Amygdala (tissue), 56 donors: ENCODE results near the gene NOL4L.
A peak's percentile ranks its signal among the peaks of the same experiment; 100 is the strongest.

Experiments used
- DNase-seq, 56 donors: peaks; one replicate each; lab custom pipeline; 2025; lab: John Stamatoyannopoulos, UW

The NOL4L gene

GRCh38 chr20:32544260-32544722 is 40.8 kb downstream of the NOL4L start:
- no peak for DNase-seq

- no peak for DNase-seq
Observed at GRCh38 chr20:32543570-32544259, 41.4 kb downstream of the NOL4L start.

GRCh38 chr20:32542259-32542615 is 42.9 kb downstream of the NOL4L start:
- no peak for DNase-seq

- DNase-seq = peak in 31 of 56 donors; percentile 17 to 71 (median 46)
Observed at GRCh38 chr20:32541323-32542258, 43.5 kb downstream of the NOL4L start.

- no peak for DNase-seq
Observed at GRCh38 chr20:32539817-32540675, 45.1 kb downstream of the NOL4L start.

- DNase-seq = peak in 2 of 56 donors; percentile 10 to 28
Observed at GRCh38 chr20:32539026-32539816, 45.9 kb downstream of the NOL4L start.

- peak in 1 of 56 donors; percentile 36 for DNase-seq
Observed at GRCh38 chr20:32538526-32538939, 46.6 kb downstream of the NOL4L start.

GRCh38 chr20:32537657-32538525 is 47.2 kb downstream of the NOL4L start:
- no peak for DNase-seq

- DNase-seq = peak in 3 of 56 donors; percentile 34 to 74 (median 38)
Observed at GRCh38 chr20:32536851-32537656, 48.1 kb downstream of the NOL4L start.

- peak in 36 of 56 donors; percentile 22 to 78 (median 54) for DNase-seq
Observed at GRCh38 chr20:32535953-32536823, 48.9 kb downstream of the NOL4L start.

- peak in 2 of 56 donors; percentile 23 to 24 for DNase-seq
Observed at GRCh38 chr20:32535316-32535952, 49.7 kb downstream of the NOL4L start.

- DNase-seq = no peak
Observed at GRCh38 chr20:32534661-32535240, 50.4 kb downstream of the NOL4L start.

GRCh38 chr20:32533732-32534131 is 51.4 kb downstream of the NOL4L start:
- DNase-seq = no peak

GRCh38 chr20:32532246-32532645 is 52.9 kb downstream of the NOL4L start:
- DNase-seq = no peak

GRCh38 chr20:32528905-32529670 is 56.0 kb downstream of the NOL4L start:
- DNase-seq = no peak
